ENCODE results near the gene C2orf78. TPM values are rescaled to one million over a fixed set of nuclear protein-coding genes. Genes with fewer than 3 reads are reported as not detected.

C2orf78 gene
- total RNA-seq, 4 donors from 2014 or later, result not detected

GRCh38 chr2:73852020-73852419 is 68.0 kb downstream of the C2orf78 start:
- no peak overlapping the region for H3K27ac ChIP-seq
- intact Hi-C loops (cut with DNase I), result no loop called here
- no peaks in the 10 kb centered on the region for H3K27me3 ChIP-seq
- peaks cover 77 to 86% of the 10 kb centered on the region in 2 donors for H3K36me3 ChIP-seq
- H3K4me3 ChIP-seq (replicated peaks in 1 of 3), result no peak overlapping the region
- H3K4me1 ChIP-seq, result no peaks in the 10 kb centered on the region
- no peaks in the 10 kb centered on the region for H3K9me3 ChIP-seq
- TF ChIP-seq CTCF (IDR thresholded peaks at IDR 0.05) (no peak), POLR2A (IDR thresholded peaks at IDR 0.05) (no peak)
- DNase-seq, result no peak

DNA sequence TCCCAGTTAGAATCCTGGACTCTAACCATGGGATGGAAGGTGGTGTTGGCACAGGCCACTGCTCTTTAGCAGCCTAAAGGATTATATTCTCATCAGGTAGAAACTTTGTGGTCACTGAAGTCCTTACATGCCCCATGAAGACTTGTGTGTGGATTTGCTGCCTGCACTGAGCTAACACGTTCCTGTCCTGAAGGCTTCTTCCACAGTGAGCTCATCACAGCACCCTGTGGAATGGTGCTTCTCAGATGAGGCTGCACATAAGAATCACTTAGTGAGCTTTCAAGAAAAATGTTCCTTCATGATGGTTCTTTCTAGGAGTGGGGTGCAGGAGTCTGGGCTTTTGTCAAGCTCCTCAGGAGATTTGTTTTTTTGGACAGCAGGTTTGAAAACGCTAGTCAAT is 71.5 kb downstream of the C2orf78 start:
- intact Hi-C loops (cut with DNase I), result no loop called here
- DNase-seq, result no peak
- Histone ChIP-seq H3K36me3 (peaks cover 49 to 63% of the 10 kb centered on the region in 2 donors), H3K9me3 (no peaks in the 10 kb centered on the region), H3K27ac (no peak overlapping the region), H3K27me3 (no peaks in the 10 kb centered on the region), H3K4me3 (replicated peaks in 1 of 3) (no peak overlapping the region), H3K4me1 (no peaks in the 10 kb centered on the region)
- TF ChIP-seq CTCF (IDR thresholded peaks at IDR 0.05) (no peak), POLR2A (IDR thresholded peaks at IDR 0.05) (no peak)
- WGBS, 2 donors, result 84 to 94% methylated on average over 2 of the region's 2 CpGs

- H3K9me3 ChIP-seq, result no peaks in the 10 kb centered on the region
- peaks cover 48 to 63% of the 10 kb centered on the region in 2 donors for H3K36me3 ChIP-seq
- H3K27me3 ChIP-seq, result no peaks in the 10 kb centered on the region
- TF ChIP-seq POLR2A (IDR thresholded peaks at IDR 0.05) (no peak), CTCF (IDR thresholded peaks at IDR 0.05) (no peak)
- no peak for DNase-seq
- H3K27ac ChIP-seq, result no peak overlapping the region
- intact Hi-C loops (cut with DNase I), result no loop called here
- no peak overlapping the region for H3K4me3 ChIP-seq (replicated peaks in 1 of 3)
- H3K4me1 ChIP-seq, result no peaks in the 10 kb centered on the region
Measured at GRCh38 chr2:73856214-73856613, 72.2 kb downstream of the C2orf78 start.

DNA sequence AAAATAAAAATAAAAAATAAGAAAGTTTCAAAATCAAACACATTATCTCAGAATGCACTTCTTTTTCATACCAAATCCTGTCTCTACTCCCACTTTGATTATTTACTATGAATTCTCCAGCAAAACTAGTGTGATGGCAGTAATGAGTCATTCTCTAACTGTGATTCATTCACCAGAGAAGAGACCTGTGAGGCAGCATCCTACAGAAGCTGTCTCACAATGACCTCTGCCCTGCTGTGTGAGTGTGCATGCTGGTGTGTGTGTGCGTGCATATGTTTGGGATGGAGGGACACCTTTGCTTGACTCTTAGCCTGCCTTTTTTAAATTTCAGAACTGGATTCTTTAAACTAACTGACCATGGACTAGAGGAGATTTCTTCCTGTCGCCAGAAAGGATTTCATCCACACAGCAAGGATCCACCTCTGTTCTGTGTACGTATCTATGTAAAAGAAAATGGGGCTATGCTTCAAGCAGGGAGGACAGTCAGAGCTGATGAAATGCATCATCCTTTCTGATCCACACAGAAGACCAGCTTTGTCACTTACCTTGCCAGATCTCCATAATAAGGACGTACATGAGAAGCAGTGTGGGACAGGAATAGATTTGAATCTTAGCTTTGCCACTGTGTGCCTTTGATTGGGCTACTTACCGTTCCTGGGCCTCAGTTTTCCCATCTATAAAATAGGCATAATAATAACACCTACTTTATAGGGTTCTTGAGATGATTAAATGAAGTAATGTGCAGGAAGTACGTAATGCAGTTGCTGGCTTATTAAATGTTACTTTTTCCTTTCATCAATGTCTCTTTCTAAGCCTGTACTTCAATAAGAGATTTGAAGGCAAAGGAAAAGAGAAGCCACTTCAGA is 76.0 kb downstream of the C2orf78 start:
- Histone ChIP-seq H3K4me1 (no peaks in the 10 kb centered on the region), H3K27me3 (no peaks in the 10 kb centered on the region), H3K4me3 (replicated peaks in 1 of 3) (no peak overlapping the region), H3K27ac (no peak overlapping the region), H3K36me3 (peaks cover 43 to 53% of the 10 kb centered on the region in 2 donors), H3K9me3 (no peaks in the 10 kb centered on the region)
- no peak for TF ChIP-seq CTCF (IDR thresholded peaks at IDR 0.05)
- TF ChIP-seq POLR2A (IDR thresholded peaks at IDR 0.05), result no peak
- 93 to 95% methylated on average over 6 of the region's 6 CpGs for WGBS, 2 donors
- DNase-seq, result no peak
- intact Hi-C loops (cut with DNase I), result no loop called here

- no peak for DNase-seq
- Histone ChIP-seq H3K9me3 (no peaks in the 10 kb centered on the region), H3K4me3 (replicated peaks in 1 of 3) (no peak overlapping the region), H3K36me3 (peaks cover 29 to 50% of the 10 kb centered on the region in 2 donors), H3K4me1 (no peaks in the 10 kb centered on the region), H3K27me3 (no peaks in the 10 kb centered on the region), H3K27ac (no peak overlapping the region)
- no peak for TF ChIP-seq POLR2A (IDR thresholded peaks at IDR 0.05)
- no peak for TF ChIP-seq CTCF (IDR thresholded peaks at IDR 0.05)
- WGBS, 2 donors, result 96 to 97% methylated on average over 2 of the region's 2 CpGs
- intact Hi-C loops (cut with DNase I), result no loop called here
Measured at GRCh38 chr2:73862987-73863386, 79.0 kb downstream of the C2orf78 start.

Data from thyroid gland (tissue), 4 donors.